Fibroblast of skin of right biceps (primary cell): ENCODE data around the gene SLC25A1.
A peak's percentile ranks its signal among the peaks of the same experiment; 100 is the strongest.

Experiments
- DNase-seq: peaks from one replicate; pipeline ENCODE4 v3.0.0-alpha.2; 2013

SLC25A1 gene

DNA sequence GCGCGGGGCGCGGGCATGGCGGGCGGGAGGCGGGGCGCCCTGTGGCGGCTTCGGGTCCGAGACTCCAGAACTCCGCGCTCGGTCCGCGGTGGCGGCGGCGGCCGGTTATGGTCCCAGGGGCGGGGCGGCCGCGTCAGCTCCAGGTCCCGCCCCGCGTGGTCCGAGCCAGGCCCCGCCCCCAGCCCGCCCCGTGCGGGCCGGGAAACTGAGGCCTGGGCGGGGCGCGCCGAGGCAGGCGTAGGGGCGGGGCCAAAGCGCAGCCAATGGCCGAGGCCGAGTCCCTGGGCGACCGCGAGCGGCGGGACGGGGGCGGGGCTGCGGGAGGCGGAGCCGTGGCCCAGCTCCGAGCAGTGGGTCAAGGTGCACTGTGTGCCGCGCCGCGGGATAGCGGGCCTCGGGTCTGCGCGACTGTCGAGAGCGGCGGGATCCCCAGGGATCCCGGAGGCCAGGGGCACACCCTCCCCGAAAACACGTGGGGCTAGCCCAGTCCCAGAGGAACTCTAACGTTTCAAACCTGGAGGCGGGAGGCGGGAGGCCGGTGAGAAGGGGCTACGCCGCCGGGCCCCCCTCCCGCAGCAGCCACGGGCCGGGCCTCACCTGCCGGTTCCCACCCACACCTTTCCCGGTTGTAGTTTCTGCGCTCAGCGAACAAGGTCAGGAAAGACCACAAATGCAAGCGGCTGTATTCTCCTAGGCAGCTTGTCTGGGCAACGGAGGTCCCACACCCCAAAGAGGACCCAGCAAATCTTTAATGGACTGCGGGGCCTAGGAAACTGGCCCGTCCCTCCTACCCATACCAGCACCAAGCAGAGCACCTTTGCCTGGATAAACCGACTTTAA, at the start of gene SLC25A1:
Gene SLC25A1 (minus strand): TSS at position 80 of the 840 bp plus-strand sequence. CDS start 63 bp downstream, at position 17.
- peak; percentile 88 for DNase-seq

DNA sequence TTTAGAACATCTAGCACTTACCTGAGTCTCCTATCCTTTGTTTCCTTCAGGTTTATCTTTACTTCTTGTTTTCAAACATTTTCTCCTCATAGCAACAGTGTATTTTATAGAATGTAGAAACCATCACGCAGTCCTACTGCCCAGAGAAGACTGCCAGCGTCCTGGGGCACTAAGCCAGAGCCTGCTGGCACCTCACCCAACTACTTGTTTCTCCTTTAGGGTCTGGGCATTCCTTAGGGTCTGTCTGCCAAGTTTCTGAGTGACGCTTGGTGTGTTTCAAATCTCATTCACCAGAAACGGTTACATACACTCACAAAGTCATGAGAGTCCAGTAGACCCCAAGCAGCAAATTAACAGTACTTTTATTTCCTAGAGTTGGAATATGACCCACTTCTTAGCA, 49.6 kb upstream of the SLC25A1 start:
- no peak for DNase-seq

DNA sequence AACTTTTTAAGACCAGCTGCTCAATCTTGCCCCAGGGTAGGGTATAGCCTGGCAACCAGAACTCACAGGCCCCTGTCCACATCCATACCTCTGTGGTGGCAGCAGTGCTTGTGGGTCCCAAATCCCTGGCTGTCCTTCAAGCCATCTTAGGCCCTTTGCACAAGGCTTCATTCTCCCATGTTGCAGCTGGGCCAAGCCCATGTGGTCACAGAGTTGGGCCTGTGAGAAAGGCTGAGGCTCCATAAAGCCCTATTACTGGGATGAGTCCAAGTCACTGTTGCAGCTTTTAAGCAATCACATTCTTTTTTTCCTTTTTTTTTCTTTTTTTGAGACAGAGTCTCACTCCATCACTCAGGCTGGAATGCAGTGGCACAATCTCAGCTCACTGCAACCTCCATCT, 47.9 kb upstream of the SLC25A1 start:
- no peak for DNase-seq

DNA sequence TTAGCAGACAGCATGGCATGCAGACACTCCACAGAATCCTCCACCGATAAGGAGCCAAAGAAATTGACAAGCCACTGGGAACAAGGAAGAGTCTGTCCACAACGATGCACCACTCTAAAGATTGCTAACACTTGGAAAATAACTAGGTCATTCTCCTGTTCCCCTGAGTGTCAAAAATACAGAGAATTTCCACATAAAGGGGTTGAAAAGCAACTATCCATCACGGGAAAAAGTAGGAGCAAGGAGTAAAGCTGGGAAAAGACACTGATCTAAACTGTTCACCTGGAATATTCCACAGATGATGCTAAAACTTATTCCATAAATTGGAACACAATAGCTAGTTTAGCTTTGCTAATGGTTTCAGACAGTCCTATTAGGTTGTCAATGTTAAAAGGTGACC, 47.0 kb upstream of the SLC25A1 start:
- DNase-seq: no peak

DNA sequence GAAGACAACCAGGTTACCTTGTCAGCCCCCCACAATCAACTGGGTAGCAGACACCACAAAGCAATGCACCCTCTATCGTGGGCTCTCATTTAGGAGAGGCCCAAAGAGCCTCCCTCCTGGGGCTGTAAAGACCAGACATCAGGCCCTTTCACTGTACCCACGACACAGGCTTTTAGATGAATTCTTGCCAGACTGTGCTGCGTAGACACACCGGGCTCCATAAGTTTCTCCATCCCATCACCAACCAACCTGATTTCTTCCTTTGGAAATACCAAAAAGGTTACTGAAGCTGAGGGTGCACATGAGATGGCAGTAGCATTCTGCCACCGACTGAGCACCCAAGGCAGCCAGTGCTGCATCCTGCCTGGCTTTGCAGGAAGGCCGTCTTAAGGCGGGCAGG, 46.4 kb upstream of the SLC25A1 start:
- DNase-seq: no peak

DNA sequence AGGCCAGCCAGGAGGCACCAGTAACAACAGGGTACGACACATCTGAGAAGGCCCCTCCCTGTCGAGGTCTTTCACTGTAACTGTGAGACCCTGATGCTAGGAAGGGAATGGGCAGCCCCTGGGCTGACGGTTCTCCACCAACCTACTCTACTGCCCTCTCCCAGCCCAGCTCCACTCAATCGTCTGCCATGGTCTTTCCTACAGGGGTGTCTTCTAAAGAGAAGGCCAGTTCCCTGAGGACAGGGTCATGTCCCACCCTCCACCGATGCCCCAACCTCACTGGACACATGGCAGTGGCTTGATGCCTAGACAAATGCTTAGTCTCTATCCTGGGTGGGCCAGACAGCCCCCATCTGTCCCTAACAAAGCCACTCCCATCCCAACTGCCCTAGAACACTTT, 46.0 kb upstream of the SLC25A1 start:
- no peak for DNase-seq

DNA sequence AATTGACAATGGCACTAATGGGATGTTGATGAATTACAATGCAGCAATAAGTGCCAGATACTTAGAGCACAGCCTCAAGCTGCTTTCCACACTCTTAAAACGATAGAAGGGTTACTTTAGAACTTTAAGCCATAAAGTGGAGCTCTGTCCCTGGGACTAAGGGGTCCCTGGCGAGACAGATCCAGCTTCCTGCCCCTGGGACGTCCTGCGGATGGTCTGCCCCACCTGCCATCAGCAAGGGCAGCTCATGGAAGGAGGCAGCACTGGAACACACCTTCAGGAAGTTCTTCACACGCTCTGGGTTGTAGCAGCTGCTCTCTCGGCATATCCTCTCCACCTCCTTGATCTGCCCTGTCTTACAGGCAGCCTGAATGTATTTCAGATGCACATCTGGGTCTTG, 45.1 kb upstream of the SLC25A1 start:
- DNase-seq: no peak

DNA sequence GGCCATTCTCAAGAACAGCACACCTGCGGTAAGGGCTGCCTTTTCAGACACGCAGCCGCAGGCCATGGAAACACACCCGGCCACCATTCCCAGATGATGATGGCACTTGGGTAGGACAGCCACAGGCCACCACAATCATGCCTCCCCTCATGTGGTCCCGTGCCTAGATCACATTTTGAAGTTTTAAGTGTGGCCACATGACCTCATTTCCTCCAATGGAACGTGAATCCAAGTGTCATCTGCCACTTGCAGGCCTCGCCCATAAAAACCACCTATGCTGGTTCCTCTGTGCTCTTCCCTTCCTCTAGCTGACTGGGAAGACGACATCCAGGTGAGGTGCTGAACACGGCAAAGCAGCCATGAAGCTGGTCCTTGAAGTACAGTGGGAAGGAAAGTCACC, 44.6 kb upstream of the SLC25A1 start:
- DNase-seq: no peak

DNA sequence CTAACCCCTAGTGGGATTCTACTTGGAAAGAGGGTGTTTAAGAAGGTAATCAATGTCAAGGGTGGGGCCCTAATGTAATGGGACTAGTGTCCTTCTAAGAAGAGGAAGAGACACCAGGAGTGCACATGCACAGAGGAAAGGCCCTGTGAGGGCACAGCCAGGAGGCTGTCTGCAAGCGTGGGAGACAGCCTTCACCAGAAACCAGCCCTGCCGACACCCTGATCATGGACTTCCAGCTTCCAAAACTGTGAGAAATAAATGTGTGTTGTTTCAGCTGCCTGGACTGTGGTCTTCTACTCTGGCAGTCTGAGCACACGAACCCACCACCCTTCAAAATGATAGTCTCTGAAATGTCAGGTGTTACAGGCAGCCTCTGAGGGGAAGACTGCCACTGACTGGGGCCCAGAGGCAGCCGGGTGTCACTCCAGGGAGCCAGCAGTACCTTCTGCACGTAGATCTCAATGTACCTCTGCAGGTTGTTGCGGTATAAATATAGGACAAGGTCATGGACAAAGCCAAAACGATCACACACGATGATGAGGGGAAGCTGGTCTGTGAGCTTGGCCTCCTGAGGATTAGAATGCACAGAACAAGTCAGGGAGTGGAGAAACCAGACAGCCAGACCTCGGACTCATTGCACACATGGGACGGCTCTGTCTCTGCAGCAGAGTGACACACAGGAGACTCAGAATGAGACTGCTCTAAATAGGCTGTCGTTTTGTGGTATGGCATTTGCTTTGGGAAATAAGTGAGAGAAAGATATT, 43.9 kb upstream of the SLC25A1 start:
- DNase-seq: no peak

DNA sequence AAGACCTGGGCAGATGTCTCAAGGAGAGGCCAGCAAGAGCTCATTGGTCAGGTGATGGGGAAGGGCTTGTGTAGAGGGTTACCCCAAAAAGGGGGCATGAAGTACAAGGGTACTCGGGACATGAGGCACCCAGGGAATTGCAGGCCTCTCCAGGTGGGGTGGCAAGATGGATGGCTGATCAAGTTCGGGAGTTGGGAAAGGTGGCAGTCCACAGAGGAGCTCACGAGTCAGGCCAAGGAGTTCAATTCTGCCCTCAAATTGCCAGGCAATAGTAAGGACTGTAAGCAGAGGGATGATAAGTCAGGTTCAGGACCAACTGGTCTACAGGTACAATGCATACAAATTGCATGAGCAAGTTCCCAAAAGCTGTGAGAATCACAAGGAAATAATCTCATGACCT, 42.3 kb upstream of the SLC25A1 start:
- DNase-seq: no peak

DNA sequence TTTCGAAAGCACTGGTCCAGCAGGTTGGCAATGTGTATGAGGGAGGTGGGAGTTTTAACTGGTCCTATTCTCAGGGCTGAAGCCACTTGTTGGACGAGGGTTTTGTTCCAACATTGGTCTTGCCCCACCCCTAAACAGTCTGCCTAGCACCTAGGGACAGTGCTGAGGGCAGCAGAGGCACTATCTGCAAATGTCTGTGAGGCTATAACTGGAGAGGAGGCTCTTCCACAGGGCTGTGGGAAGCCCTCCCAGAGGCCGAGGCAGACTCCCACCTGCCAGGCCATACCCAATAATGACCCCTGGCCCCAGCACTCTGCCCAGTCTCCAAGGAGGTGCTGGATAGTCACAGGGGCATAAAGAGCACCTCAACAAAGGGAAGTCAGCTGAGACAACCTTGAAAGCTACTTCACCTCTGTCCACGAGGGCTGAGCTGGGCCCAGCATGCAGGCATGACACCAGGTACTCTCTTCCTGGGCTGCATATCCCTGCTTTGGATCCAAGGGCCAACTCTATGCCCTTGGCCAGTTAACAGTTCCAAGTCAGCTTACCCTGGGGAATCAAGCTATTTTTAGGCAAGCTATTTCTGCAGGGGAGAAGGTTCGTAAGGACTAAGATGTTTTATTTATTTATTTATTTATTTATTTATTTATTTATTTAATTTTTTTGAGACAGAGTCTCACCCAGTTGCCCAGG, 40.2 kb upstream of the SLC25A1 start:
- DNase-seq: no peak

DNA sequence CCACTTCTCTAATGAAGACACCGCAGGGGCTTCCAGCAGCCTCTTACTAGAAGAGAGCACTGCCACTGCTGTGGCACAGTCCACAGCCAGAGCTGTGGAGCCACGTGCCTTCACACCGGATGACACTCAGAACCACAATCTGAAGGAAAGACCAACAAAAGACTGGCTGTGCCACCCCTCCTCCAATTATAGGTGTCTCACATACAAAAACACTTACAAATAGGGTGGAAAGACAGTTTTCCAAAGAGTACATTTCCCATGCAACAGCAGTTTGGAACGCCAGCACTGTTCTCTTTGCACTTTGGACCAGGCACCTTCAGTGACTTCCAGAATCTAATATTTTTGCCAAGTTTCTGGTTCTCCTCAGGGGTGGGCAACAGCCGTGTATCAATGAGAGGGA, 38.0 kb upstream of the SLC25A1 start:
- no peak for DNase-seq

DNA sequence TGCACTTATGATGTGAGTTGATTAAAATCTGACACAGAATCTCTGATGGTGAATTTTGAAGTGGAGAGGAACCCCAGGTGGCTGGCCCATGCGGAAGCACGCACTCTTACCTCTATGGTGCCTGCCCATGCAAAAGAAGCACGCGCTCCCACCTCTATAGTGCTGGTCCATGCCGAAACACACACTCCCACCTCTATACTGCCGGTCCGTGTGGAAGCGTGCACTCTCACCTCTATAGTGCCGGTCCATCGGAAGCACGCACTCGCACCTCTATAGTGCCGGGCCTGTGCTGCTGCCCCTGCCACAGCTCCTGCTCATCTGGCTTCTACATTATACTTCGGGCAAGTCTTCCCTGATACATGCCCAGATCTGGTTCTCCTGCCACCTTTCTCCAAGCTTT, 36.8 kb upstream of the SLC25A1 start:
- DNase-seq: no peak

DNA sequence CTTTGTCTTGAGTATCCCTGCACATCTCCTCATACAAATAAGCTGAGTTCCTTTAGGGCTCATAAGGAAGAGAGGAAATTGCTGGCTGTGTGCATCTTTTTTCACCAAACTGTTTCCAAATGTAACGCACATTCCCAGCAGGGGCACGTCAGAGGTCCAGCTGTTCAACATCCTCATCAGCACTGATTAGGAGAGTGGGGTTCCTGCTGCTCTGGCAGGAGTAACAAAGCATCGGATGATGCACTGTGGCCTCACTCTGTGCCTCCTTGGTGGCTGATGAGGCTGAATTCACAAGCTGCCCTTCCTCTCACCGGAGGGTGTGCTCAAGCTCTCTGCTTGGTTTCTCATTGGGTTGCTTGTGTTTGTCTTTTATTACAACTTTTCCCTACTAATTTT, 35.5 kb upstream of the SLC25A1 start:
- peak; percentile 22 for DNase-seq

DNA sequence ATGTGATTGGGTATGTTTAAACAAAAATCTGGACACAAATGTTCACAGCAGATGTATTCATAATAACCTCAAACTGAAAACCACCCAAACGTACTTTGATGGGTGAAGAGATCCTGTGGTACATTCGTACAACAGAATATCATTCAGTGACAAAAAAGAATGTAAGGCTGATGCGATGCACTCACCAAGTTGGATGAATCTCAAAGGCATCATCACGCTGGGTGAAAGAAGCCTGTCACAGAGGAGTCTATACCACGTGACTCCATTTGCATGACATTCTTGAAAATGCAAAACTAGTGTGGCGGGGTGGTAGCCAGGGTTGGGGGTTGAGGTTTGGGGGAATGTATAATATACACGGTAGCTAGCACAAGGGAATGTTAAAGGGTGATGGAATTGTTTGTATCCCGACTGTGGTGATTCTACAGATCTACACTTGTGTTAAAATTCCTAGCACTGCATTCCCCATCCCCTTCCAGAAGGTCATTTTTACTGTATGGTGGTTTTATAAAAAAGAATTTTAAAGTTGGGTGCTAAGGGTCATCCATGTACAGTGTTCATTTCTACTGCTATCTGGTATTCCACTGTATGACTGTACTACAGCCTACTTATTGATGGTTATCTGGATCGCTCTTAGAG, 35.0 kb upstream of the SLC25A1 start:
- peak; percentile 32 for DNase-seq

DNA sequence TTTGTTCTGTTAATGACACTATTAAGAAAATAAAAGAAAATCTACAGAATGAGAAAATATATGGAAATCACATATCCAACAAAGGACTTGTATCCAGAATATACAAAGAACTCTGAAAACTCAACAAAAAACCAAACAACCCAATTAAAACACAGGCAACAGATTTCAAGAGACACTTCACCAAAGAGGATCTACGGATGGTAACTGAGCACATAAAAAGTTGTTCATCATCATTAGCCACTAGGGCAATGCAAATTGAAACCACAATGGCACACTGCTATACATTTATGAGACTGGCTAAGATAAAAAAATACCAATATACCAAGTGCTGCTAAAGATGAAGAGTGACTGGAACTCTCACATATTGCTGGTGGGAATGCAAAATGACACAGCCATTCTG, 34.5 kb upstream of the SLC25A1 start:
- DNase-seq: no peak

DNA sequence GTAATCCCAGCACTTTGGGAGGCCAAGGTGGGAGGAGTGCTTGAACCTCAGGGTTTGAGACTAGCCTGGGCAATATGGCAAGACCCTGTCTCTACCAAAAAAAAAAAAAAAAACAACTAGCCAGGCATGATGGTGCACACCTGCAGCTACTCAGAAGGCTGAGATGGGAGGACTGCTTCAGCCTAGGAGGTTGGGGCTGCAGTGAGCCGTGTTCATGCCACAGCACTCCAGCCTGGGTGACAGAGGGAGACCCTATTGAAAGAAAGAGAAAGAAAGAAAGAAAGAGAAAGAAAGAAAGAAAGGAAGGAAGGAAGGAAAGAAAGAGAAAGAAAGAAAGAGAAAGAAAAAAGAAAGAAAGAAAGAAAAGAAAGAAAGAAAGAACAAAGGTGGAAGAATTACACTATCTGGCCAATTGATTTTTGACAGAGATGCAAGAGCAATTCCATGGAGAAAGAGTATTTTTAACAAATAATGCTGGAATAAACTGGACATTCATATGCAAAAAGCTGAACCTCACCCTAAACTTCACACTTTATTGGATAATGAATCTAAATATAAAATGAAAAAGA, 33.9 kb upstream of the SLC25A1 start:
- DNase-seq: no peak

DNA sequence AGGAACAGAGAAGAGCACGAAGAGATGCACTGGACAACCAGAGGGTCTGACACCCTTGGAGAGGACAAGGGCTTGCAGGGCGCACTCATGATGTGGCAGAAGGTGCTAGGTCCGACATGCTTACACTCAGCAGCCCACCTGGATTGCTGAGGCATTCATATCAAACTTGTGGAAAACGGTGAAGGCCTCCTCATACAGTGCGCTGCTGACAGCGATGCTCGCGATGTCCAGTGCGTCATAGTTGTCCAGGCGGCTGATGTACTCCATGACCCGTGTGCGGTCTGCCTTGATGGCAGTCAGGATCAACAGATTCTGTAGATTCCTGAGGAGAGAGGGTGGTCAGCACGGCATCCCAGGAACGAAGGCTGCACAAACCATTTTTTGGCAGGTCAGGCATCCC, 31.7 kb upstream of the SLC25A1 start:
- no peak for DNase-seq

DNA sequence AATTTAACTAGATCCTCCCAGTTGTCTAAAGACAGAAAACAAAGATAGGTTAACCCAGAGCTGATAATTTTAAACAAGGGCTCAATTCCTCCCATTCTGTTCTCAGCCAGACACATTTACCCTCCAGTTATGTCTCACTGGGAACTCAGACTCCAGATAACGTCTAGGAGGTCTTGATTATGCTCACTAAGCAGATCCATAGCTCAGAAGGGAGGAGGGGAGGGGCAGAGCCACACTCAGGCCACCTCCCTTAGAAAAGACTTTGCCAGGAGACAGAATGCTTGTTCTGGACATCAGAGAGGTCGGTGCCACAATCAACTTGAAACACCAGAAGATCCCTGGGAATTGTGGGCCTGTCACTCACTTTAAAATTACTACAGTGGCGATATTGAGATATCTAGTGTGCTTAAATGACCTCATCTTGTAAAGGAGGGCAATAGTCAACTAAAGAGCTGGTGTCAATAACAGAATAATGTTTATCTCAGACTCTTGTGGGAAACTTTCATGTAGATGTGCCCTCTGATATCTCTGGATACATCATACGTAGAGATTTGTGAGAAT, 29.8 kb upstream of the SLC25A1 start:
- DNase-seq: no peak

DNA sequence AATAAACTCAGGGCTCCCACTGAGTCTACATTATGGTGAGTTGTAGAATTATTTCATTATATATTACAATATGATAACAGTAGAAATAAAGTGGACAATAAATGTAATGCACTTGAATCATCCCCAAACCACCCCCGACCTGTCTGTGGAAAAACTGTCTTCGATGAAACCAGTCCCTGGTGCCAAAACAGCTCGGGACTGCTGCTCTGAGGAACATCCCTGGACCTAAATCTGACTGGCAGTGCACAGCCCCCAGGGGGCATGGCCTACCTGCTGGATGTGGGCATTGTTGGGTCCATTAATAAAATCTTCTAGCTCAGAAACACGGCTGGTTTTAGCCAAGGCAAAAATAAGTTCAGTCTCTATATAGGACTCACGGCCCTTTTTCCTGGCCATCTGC, 29.3 kb upstream of the SLC25A1 start:
- DNase-seq: no peak

DNA sequence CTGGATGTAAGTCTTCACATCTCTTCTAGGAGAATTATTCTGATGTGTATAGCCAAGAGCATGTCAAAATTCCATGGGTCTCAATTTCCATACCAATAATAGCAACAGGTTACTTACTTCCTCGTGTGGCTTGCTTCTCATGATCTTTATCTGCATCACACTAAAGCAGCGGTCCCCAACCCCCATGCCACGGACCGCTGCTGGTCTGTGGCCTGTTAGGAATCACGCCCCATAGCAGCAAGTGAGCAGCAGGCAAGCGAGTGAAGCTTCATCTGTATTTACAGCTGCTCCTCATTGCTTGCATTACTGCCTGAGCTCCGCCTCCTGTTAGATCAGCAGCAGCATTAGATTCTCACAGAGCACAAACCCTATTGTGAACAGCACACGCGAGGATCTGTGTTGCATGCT, 28.9 kb upstream of the SLC25A1 start:
- no peak for DNase-seq

DNA sequence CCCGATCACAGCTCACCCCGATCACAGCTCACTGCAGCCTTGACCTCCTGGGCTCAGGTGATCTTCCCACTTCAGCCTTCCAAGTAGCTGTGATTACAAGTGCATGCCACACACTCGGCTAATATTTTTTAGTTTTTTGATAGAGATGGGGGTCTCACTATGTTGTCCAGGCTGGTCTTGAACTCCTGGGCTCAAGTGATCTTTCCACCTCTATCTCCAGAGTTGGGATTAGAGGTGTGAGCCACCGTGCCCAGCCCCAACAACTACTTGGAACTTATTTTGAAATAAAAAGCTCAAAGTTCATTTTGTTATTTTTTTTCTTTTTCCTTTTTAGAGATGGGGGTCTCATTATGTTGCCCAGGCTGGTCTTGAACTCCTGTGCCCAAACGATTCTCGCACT, 27.8 kb upstream of the SLC25A1 start:
- DNase-seq: no peak

DNA sequence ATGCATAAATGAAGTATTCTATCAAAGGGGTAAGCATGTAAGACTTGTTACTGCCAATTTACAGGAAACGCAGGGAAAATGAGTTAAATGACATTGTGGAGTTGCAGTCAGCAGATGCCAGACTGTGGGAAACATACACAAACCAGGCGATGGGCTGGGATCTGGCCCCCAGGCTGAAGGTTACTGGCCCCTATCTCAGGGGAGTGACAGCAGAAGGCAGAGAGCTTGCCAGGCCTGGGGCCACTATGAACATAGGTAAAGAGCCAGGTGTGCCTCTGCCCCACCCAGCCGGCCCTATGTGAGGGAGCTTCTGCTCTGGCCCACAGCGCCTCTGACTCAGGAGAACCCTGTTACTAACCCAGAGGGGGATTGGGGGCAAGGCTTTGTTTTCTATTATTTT, 26.1 kb upstream of the SLC25A1 start:
- no peak for DNase-seq
